ENCODE results near the gene CD81. TPM values are rescaled to one million over a fixed set of nuclear protein-coding genes. Genes with fewer than 3 reads are reported as not detected.

Gene CD81
- total RNA-seq, 1 experiment from 2014 or later, result 183 TPM

- TF ChIP-seq CTCF (IDR thresholded peaks at IDR 0.05; ENCODE audit: unreplicated experiment), result no peak
- intact Hi-C loops (cut with micrococcal nuclease), result no loop called here
- no peak overlapping the region for H3K27ac Mint-ChIP-seq (ENCODE audit: low read depth, unreplicated experiment)
- no peak for DNase-seq (ENCODE audit: unreplicated experiment)
- no peaks in the 10 kb centered on the region for H3K36me3 Mint-ChIP-seq (ENCODE audit: insufficient read depth, unreplicated experiment)
- no peaks in the 10 kb centered on the region for H3K9me3 Mint-ChIP-seq (ENCODE audit: unreplicated experiment)
- H3K4me3 Mint-ChIP-seq (ENCODE audit: unreplicated experiment), result no peak overlapping the region
- ChIA-PET POLR2A (no interaction called here), CTCF (interaction anchor here (0.6 to 7.5 kb wide), 7 partner anchors 109 to 465 kb away, joined by 3 to 240 read pairs (median 12); partner anchors contain the start of genes C11orf21 and TSPAN32)
- no peaks in the 10 kb centered on the region for H3K27me3 Mint-ChIP-seq (ENCODE audit: insufficient read depth, unreplicated experiment)
- no peaks in the 10 kb centered on the region for H3K4me1 Mint-ChIP-seq (ENCODE audit: insufficient read depth, unreplicated experiment)
- no TSS peak for BruUV-seq (replicated peaks)
Observed at GRCh38 chr11:2422461-2423156, 45.5 kb downstream of the CD81 start.

- ChIA-PET POLR2A (no interaction called here), CTCF (interaction anchor here (0.6 to 7.5 kb wide), 6 partner anchors 109 to 464 kb away, joined by 3 to 240 read pairs (median 22); partner anchors contain the start of genes C11orf21 and TSPAN32)
- no peaks in the 10 kb centered on the region for H3K4me1 Mint-ChIP-seq (ENCODE audit: insufficient read depth, unreplicated experiment)
- no TSS peak for BruUV-seq (replicated peaks)
- no peak overlapping the region for H3K27ac Mint-ChIP-seq (ENCODE audit: low read depth, unreplicated experiment)
- H3K9me3 Mint-ChIP-seq (ENCODE audit: unreplicated experiment), result no peaks in the 10 kb centered on the region
- no peak for TF ChIP-seq CTCF (IDR thresholded peaks at IDR 0.05; ENCODE audit: unreplicated experiment)
- intact Hi-C loops (cut with micrococcal nuclease), result no loop called here
- H3K27me3 Mint-ChIP-seq (ENCODE audit: insufficient read depth, unreplicated experiment), result no peaks in the 10 kb centered on the region
- H3K36me3 Mint-ChIP-seq (ENCODE audit: insufficient read depth, unreplicated experiment), result no peaks in the 10 kb centered on the region
- no peak for DNase-seq (ENCODE audit: unreplicated experiment)
- no peak overlapping the region for H3K4me3 Mint-ChIP-seq (ENCODE audit: unreplicated experiment)
Observed at GRCh38 chr11:2423157-2424025, 46.3 kb downstream of the CD81 start.

GRCh38 chr11:2424811-2425495 lies 47.8 kb downstream of the CD81 start:
- H3K4me3 Mint-ChIP-seq (ENCODE audit: unreplicated experiment), result no peak overlapping the region
- no peaks in the 10 kb centered on the region for H3K4me1 Mint-ChIP-seq (ENCODE audit: insufficient read depth, unreplicated experiment)
- no peaks in the 10 kb centered on the region for H3K36me3 Mint-ChIP-seq (ENCODE audit: insufficient read depth, unreplicated experiment)
- DNase-seq (ENCODE audit: unreplicated experiment), result no peak
- ChIA-PET POLR2A (interaction anchor here (1.0 kb wide), 1 partner anchor 120 kb away, joined by 6 read pairs; no protein-coding TSS in a partner anchor), CTCF (interaction anchor here (0.7 to 5.8 kb wide), 3 partner anchors 18 to 123 kb away, joined by 3 to 76 read pairs (median 3); partner anchors contain the start of genes C11orf21 and TSPAN32)
- intact Hi-C loops (cut with micrococcal nuclease), result no loop called here
- TF ChIP-seq CTCF (IDR thresholded peaks at IDR 0.05; ENCODE audit: unreplicated experiment), result no peak
- no peak overlapping the region for H3K27ac Mint-ChIP-seq (ENCODE audit: low read depth, unreplicated experiment)
- no peaks in the 10 kb centered on the region for H3K9me3 Mint-ChIP-seq (ENCODE audit: unreplicated experiment)
- no peaks in the 10 kb centered on the region for H3K27me3 Mint-ChIP-seq (ENCODE audit: insufficient read depth, unreplicated experiment)
- BruUV-seq (replicated peaks), result no TSS peak
